ENCODE results near the gene ZNF414. TPM values are rescaled to one million over a fixed set of nuclear protein-coding genes. Genes with fewer than 3 reads are reported as not detected.

The ZNF414 gene
- total and polyA plus RNA-seq, 2 donors (not counting 1 experiment from before 2014, with no cell fraction given): 43.8 to 52.0 TPM

DNA sequence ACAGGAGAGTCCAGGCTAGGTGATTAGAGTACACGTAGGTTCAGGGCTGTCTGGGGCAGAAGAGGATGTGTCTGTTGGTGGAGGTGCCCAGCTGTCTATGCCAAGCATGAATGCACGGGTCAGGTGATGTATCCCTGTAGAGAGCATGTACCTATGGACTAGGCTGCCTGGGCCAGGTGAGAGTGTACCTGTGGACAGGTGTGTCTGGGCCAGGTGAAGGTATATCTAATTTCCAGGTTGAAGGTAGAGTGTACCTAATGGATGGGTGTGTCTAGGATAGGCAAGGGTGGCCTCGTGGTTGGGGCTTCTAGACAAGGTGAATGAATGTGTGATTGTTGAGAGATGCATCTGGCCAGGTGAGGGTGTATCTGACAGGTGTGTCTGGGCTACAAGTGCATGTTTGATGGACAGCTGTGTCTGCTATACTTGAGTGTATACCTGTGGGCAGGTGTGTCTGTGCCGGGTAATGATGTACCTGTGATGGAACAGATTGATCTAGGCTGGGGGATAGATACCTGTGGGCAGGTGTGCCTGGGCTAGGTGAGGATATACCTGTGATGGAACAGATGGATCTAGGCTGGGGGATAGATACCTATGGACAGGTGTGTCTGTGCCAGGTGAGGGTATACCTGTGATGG, 15.5 kb upstream of the ZNF414 start:
- ChIA-PET POLR2A (no interaction called here), CTCF (no interaction called here)
- DNase-seq (no peak), ATAC-seq (ENCODE audit: low read depth) (no peak)
- intact Hi-C loops (cut with micrococcal nuclease): no loop called here
- H3K27ac ChIP-seq (ENCODE audit: low read length in 2 of 2): no peak overlapping the region
- Mint-ChIP-seq H3K4me3 (no peak overlapping the region), H3K9me3 (ENCODE audit: insufficient read depth) (no peaks in the 10 kb centered on the region), H3K27me3 (no peaks in the 10 kb centered on the region), H3K27ac (no peak overlapping the region), H3K4me1 (peaks cover 2% of the 10 kb centered on the region)
- 98% methylated on average over 4 of the region's 4 CpGs for WGBS (ENCODE audit: insufficient coverage)
- TF ChIP-seq, protein P1, sequence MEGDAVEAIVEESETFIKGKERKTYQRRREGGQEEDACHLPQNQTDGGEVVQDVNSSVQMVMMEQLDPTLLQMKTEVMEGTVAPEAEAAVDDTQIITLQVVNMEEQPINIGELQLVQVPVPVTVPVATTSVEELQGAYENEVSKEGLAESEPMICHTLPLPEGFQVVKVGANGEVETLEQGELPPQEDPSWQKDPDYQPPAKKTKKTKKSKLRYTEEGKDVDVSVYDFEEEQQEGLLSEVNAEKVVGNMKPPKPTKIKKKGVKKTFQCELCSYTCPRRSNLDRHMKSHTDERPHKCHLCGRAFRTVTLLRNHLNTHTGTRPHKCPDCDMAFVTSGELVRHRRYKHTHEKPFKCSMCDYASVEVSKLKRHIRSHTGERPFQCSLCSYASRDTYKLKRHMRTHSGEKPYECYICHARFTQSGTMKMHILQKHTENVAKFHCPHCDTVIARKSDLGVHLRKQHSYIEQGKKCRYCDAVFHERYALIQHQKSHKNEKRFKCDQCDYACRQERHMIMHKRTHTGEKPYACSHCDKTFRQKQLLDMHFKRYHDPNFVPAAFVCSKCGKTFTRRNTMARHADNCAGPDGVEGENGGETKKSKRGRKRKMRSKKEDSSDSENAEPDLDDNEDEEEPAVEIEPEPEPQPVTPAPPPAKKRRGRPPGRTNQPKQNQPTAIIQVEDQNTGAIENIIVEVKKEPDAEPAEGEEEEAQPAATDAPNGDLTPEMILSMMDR (IDR thresholded peaks at IDR 0.05): no peak
- no peak for TF ChIP-seq EZH2 (IDR thresholded peaks at IDR 0.05; ENCODE audit: borderline replicate concordance, insufficient read depth, low read depth, low read length, poor library complexity, severe bottlenecking)
- H3K36me3 ChIP-seq (replicated peaks in 1 of 2; ENCODE audit: control extremely low read depth in 1 of 2, control insufficient read depth in 1 of 2, extremely low read depth in 1 of 2, insufficient read depth in 2 of 2, low read length in 1 of 2): peaks cover 3 to 54% of the 10 kb centered on the region in 2 experiments
- no peaks in the 10 kb centered on the region for H3K4me1 ChIP-seq (ENCODE audit: control insufficient read depth in 2 of 2, insufficient read depth in 2 of 2, low read length in 2 of 2)
- H3K4me3 ChIP-seq (ENCODE audit: control extremely low read depth in 1 of 5, extremely low read depth in 1 of 5, insufficient read depth in 1 of 5, low read depth in 2 of 5, low read length in 4 of 5): no peak overlapping the region
- H3K9me3 ChIP-seq (ENCODE audit: control extremely low read depth in 1 of 3, control insufficient read depth in 2 of 3, insufficient read depth in 1 of 3, low read length in 2 of 3): peaks cover 0 to 7% (median 0%) of the 10 kb centered on the region in 3 donors
- no peak overlapping the region for H2AFZ ChIP-seq (ENCODE audit: insufficient read depth, low read depth, low read length, poor library complexity, severe bottlenecking)
- no peak overlapping the region for H3K4me2 ChIP-seq (replicated peaks; ENCODE audit: low read depth, low read length, poor library complexity, severe bottlenecking)
- no peaks in the 10 kb centered on the region for H3K79me2 ChIP-seq (ENCODE audit: control insufficient read depth, insufficient read depth, low read length)
- no peaks in the 10 kb centered on the region for H3K27me3 ChIP-seq (replicated peaks in 1 of 4; ENCODE audit: control extremely low read depth in 1 of 4, control insufficient read depth in 3 of 4, insufficient read depth in 4 of 4, low read length in 3 of 4)
- H3K9ac ChIP-seq (ENCODE audit: low read length): no peak overlapping the region
- no peaks in the 10 kb centered on the region for H4K20me1 ChIP-seq (ENCODE audit: control insufficient read depth, insufficient read depth, low read length, poor library complexity, severe bottlenecking)

DNA sequence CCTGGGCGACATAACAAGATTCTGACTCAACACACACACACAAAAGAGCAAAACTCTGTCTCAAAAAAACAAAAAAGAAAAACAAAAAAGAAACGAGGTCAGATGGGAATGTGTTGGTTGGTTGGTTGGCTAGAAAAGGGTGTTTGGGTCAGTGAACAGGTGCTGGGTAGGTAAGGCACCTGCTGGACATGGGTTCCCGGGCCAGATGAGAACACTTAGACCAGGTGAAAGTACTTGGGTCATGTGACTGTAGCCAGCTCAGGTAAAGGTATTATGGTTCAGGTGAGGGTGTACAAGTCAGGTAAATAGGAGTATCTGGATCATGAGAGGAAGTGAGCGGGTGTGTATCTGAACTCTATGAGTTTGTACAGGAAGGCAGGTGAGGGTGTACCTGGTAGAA, 14.5 kb upstream of the ZNF414 start:
- H3K9me3 ChIP-seq (ENCODE audit: control extremely low read depth in 1 of 3, control insufficient read depth in 2 of 3, insufficient read depth in 1 of 3, low read length in 2 of 3): peaks cover 0 to 7% (median 0%) of the 10 kb centered on the region in 3 donors
- H3K4me3 ChIP-seq (ENCODE audit: control extremely low read depth in 1 of 5, extremely low read depth in 1 of 5, insufficient read depth in 1 of 5, low read depth in 2 of 5, low read length in 4 of 5): no peak overlapping the region
- H4K20me1 ChIP-seq (ENCODE audit: control insufficient read depth, insufficient read depth, low read length, poor library complexity, severe bottlenecking): no peaks in the 10 kb centered on the region
- Mint-ChIP-seq H3K27ac (no peak overlapping the region), H3K4me1 (peaks cover 2% of the 10 kb centered on the region), H3K27me3 (no peaks in the 10 kb centered on the region), H3K4me3 (no peak overlapping the region), H3K9me3 (ENCODE audit: insufficient read depth) (no peaks in the 10 kb centered on the region)
- no peaks in the 10 kb centered on the region for H3K4me1 ChIP-seq (ENCODE audit: control insufficient read depth in 2 of 2, insufficient read depth in 2 of 2, low read length in 2 of 2)
- no peak overlapping the region for H3K9ac ChIP-seq (ENCODE audit: low read length)
- POLR2A ChIA-PET: no interaction called here
- intact Hi-C loops (cut with micrococcal nuclease): no loop called here
- H2AFZ ChIP-seq (ENCODE audit: insufficient read depth, low read depth, low read length, poor library complexity, severe bottlenecking): no peak overlapping the region
- DNase-seq (no peak), ATAC-seq (ENCODE audit: low read depth) (no peak)
- 76% methylated on average over 3 of the region's 4 CpGs for WGBS (ENCODE audit: insufficient coverage)
- TF ChIP-seq EZH2 (IDR thresholded peaks at IDR 0.05; ENCODE audit: borderline replicate concordance, insufficient read depth, low read depth, low read length, poor library complexity, severe bottlenecking): no peak
- TF ChIP-seq, protein P1 (IDR thresholded peaks at IDR 0.05): no peak
- H3K36me3 ChIP-seq (replicated peaks in 1 of 2; ENCODE audit: control extremely low read depth in 1 of 2, control insufficient read depth in 1 of 2, extremely low read depth in 1 of 2, insufficient read depth in 2 of 2, low read length in 1 of 2): peaks cover 3 to 56% of the 10 kb centered on the region in 2 experiments
- H3K4me2 ChIP-seq (replicated peaks; ENCODE audit: low read depth, low read length, poor library complexity, severe bottlenecking): no peak overlapping the region
- no peaks in the 10 kb centered on the region for H3K79me2 ChIP-seq (ENCODE audit: control insufficient read depth, insufficient read depth, low read length)
- no peak overlapping the region for H3K27ac ChIP-seq (ENCODE audit: low read length in 2 of 2)
- no peaks in the 10 kb centered on the region for H3K27me3 ChIP-seq (replicated peaks in 1 of 4; ENCODE audit: control extremely low read depth in 1 of 4, control insufficient read depth in 3 of 4, insufficient read depth in 4 of 4, low read length in 3 of 4)
- CTCF ChIA-PET: no interaction called here

Measured in B cell (primary cell).